ENCODE data around the gene THAP5. TPM values are rescaled to one million over a fixed set of nuclear protein-coding genes. Genes with fewer than 3 reads are reported as not detected.

THAP5 gene
- polyA plus RNA-seq, 2 of the 4 experiments (the other 2 are of a cell fraction), result 20.5 to 27.4 TPM

DNA sequence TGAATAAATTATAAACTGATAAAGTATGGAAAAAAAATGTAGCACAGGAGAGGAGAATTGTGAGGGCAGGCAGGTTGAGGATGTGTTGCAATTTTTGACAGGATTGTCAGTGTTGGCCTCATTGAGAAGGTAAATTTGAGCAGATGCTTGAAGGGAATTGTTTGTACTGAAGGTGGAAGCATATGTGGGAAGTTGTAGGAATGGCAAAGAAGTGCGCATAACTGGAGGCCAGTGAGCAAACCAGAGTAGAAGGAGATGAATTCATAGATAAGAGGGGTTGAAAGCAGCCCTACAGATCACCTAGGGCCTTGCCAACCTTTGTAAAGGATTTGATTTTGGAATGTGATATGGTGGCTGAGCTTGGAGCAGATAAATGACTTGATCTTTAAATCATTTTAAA, 6.6 kb upstream of the THAP5 start:
- 90% methylated on average over 1 of the region's 1 CpG for WGBS (ENCODE audit: missing lambda C conversion rate)
- Histone ChIP-seq H3K4me3 (no peak overlapping the region), H3K4me1 (peaks cover 8% of the 10 kb centered on the region; the same call in 2 of the 3 replicates), H3K9me3 (peaks cover 8% of the 10 kb centered on the region; the same call in 1 of the 3 replicates), H3K4me2 (no peak overlapping the region), H3K27ac (no peak overlapping the region)
- POLR2A ChIA-PET, result no interaction called here
- DNase-seq (ENCODE audit: low read depth in 1 of 2, low spot score in 1 of 2), result no peak
- CTCF ChIA-PET, result no interaction called here
- no peak for FAIRE-seq
- no peak for TF ChIP-seq KDM1A (IDR thresholded peaks at IDR 0.05; ENCODE audit: low read depth)
- no peak for TF ChIP-seq HOXA7 (CRISPR knock-in tag; IDR thresholded peaks at IDR 0.05)
- TF ChIP-seq ESRRA (IDR thresholded peaks at IDR 0.05; ENCODE audit: borderline replicate concordance, low read length), result no peak
- no peak for TF ChIP-seq PHF8 (IDR thresholded peaks at IDR 0.05; ENCODE audit: borderline replicate concordance, low read depth)
- TF ChIP-seq BHLHE40 (IDR thresholded peaks at IDR 0.05; ENCODE audit: low read depth, low read length), result no peak
- TF ChIP-seq HDAC2 (IDR thresholded peaks at IDR 0.05), result no peak
- TF ChIP-seq TP53 (CRISPR knock-in tag; IDR thresholded peaks at IDR 0.05), result no peak
- TF ChIP-seq NR3C1 (IDR thresholded peaks at IDR 0.05), result no peak
- TF ChIP-seq EHMT2 (IDR thresholded peaks at IDR 0.05; ENCODE audit: low read depth), result no peak
- no peak for TF ChIP-seq CBX2 (IDR thresholded peaks at IDR 0.05; ENCODE audit: borderline replicate concordance, low read depth)
- TF ChIP-seq RCOR1 (IDR thresholded peaks at IDR 0.05; ENCODE audit: low read depth, low read length), result no peak
- TF ChIP-seq, protein P1, sequence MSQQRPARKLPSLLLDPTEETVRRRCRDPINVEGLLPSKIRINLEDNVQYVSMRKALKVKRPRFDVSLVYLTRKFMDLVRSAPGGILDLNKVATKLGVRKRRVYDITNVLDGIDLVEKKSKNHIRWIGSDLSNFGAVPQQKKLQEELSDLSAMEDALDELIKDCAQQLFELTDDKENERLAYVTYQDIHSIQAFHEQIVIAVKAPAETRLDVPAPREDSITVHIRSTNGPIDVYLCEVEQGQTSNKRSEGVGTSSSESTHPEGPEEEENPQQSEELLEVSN (IDR thresholded peaks at IDR 0.05; ENCODE audit: borderline replicate concordance, low read depth), result no peak
- no peak for TF ChIP-seq ZNF302 (CRISPR knock-in tag; IDR thresholded peaks at IDR 0.05)
- no peak for TF ChIP-seq ZFP36 (IDR thresholded peaks at IDR 0.05; ENCODE audit: borderline replicate concordance, partially characterized antibody)
- no peak for TF ChIP-seq ATOH8 (CRISPR knock-in tag; IDR thresholded peaks at IDR 0.05; ENCODE audit: low read depth)
- ATAC-seq, result no peak

DNA sequence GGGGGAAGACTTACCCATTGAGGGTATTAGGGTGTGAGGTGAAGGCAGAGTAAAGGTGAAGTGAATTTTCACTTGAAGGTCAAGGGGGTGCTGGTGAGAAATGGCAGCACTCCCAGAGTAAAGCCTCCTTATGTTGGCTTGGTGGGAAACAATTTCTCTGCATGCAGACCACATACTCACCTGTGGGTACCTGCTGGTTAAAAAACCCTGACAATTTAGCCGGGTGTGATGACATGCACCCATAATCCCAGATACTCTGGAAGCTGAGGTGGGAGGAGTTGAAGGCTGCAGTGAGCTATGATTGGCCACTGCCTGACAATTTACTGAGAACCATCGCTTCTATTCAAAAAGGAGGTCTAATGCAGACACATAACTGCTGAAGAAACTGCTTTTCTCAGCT, 5.7 kb upstream of the THAP5 start:
- no peak for ATAC-seq

DNA sequence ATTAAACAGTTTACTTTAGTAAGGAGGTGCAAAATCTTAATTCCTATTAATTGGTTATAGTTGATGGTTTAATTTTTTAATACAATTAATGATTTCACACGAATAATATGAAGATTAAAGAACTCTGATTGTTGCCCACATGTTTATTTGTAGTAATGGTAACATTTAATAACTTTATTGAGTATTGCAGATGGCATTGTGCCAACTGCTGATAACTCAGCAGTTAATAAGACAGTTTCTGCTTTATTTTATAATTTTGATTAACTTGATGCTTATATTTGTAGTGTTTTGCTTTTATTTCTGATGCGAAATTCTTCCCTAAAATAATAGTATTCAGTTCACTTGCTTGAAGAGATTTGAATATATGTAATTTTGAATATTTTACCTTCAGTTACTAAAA, 3.0 kb upstream of the THAP5 start:
- no peak overlapping the region for H3K4me2 ChIP-seq
- CTCF ChIA-PET, result no interaction called here
- POLR2A ChIA-PET, result no interaction called here
- no peaks in the 10 kb centered on the region for H3K9me3 ChIP-seq
- WGBS (ENCODE audit: missing lambda C conversion rate), result 75% methylated on average over 2 of the region's 2 CpGs
- peaks cover 19% of the 10 kb centered on the region; the same call in 2 of the 3 replicates for H3K4me1 ChIP-seq
- FAIRE-seq (no peak), ATAC-seq (no peak), DNase-seq (ENCODE audit: low read depth in 1 of 2, low spot score in 1 of 2) (no peak)
- H3K4me3 ChIP-seq, result no peak overlapping the region
- H3K27ac ChIP-seq, result no peak overlapping the region
- TF ChIP-seq POLR2A (IDR thresholded peaks at IDR 0.05; ENCODE audit: low read length) (no peak), ESRRA (IDR thresholded peaks at IDR 0.05; ENCODE audit: borderline replicate concordance, low read length) (no peak), NPAS2 (CRISPR knock-in tag; IDR thresholded peaks at IDR 0.05; ENCODE audit: borderline replicate concordance) (no peak), GATA3 (IDR thresholded peaks at IDR 0.05; ENCODE audit: borderline replicate concordance) (no peak), ZFP36 (IDR thresholded peaks at IDR 0.05; ENCODE audit: borderline replicate concordance, partially characterized antibody) (no peak), CTCF (IDR thresholded peaks at IDR 0.05) (no peak), ATOH8 (CRISPR knock-in tag; IDR thresholded peaks at IDR 0.05; ENCODE audit: low read depth) (no peak), BCL3 (IDR thresholded peaks at IDR 0.05) (no peak), RAD21 (conservative IDR thresholded peaks at IDR 0.05 in 1 of 2, IDR thresholded peaks at IDR 0.05 in 1 of 2) (no peak), NR3C1 (IDR thresholded peaks at IDR 0.05) (no peak), PBX3 (IDR thresholded peaks at IDR 0.05) (no peak), ZNF302 (CRISPR knock-in tag; IDR thresholded peaks at IDR 0.05) (no peak), EP300 (IDR thresholded peaks at IDR 0.05) (no peak)
- TF ChIP-seq, protein P2, sequence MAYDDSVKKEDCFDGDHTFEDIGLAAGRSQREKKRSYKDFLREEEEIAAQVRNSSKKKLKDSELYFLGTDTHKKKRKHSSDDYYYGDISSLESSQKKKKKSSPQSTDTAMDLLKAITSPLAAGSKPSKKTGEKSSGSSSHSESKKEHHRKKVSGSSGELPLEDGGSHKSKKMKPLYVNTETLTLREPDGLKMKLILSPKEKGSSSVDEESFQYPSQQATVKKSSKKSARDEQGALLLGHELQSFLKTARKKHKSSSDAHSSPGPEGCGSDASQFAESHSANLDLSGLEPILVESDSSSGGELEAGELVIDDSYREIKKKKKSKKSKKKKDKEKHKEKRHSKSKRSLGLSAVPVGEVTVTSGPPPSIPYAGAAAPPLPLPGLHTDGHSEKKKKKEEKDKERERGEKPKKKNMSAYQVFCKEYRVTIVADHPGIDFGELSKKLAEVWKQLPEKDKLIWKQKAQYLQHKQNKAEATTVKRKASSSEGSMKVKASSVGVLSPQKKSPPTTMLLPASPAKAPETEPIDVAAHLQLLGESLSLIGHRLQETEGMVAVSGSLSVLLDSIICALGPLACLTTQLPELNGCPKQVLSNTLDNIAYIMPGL (CRISPR knock-in tag; IDR thresholded peaks at IDR 0.05; ENCODE audit: borderline replicate concordance), result no peak

More for the DNA sequence above, 5.7 kb upstream of the THAP5 start:
- ChIA-PET POLR2A (no interaction called here), CTCF (no interaction called here)
- no peak overlapping the region for H3K4me3 ChIP-seq
- FAIRE-seq, result no peak
- H3K9me3 ChIP-seq, result peaks cover 8% of the 10 kb centered on the region; the same call in 1 of the 3 replicates
- no peak overlapping the region for H3K27ac ChIP-seq
- TF ChIP-seq CHD4 (IDR thresholded peaks at IDR 0.05; ENCODE audit: borderline replicate concordance) (no peak), CBX2 (IDR thresholded peaks at IDR 0.05; ENCODE audit: borderline replicate concordance, low read depth) (no peak), RCOR1 (IDR thresholded peaks at IDR 0.05; ENCODE audit: low read depth, low read length) (no peak), HOXB13 (CRISPR knock-in tag; IDR thresholded peaks at IDR 0.05; ENCODE audit: low read depth) (no peak), RARB (CRISPR knock-in tag; IDR thresholded peaks at IDR 0.05) (no peak)
- no peak for DNase-seq (ENCODE audit: low read depth in 1 of 2, low spot score in 1 of 2)
- no peak overlapping the region for H3K4me2 ChIP-seq
- peaks cover 10% of the 10 kb centered on the region; the same call in 2 of the 3 replicates for H3K4me1 ChIP-seq
- 88% methylated on average over 2 of the region's 2 CpGs for WGBS (ENCODE audit: missing lambda C conversion rate)
